Cerebellar cortex (tissue), 1 donor: ENCODE measurements around the gene FHOD1.
A peak's percentile ranks its signal among the peaks of the same experiment; 100 is the strongest.

Experiments used
- DNase-seq: peaks from one replicate; pipeline ENCODE4 v3.0.0-alpha.2; 2015; ENCODE audit warnings: low spot score

FHOD1 gene

GRCh38 chr16:67230809-67231660, 16.2 kb downstream of the FHOD1 start:
- no peak for DNase-seq

- no peak for DNase-seq
Observed at GRCh38 chr16:67229906-67230808, 17.1 kb downstream of the FHOD1 start.

GRCh38 chr16:67228905-67229304, 18.4 kb downstream of the FHOD1 start:
- DNase-seq = no peak

GRCh38 chr16:67228034-67228785, 19.1 kb downstream of the FHOD1 start:
- DNase-seq = no peak

GRCh38 chr16:67227567-67227921, 19.7 kb downstream of the FHOD1 start:
- no peak for DNase-seq

GRCh38 chr16:67226804-67227566, 20.3 kb downstream of the FHOD1 start, which contains the start of gene TMEM208:
Gene TMEM208, plus strand, starts transcription at chr16:67227130. Its CDS starts 89 bp downstream, at chr16:67227219.
- DNase-seq = peak; percentile 99

- DNase-seq = no peak
Observed at GRCh38 chr16:67226295-67226803, 20.9 kb downstream of the FHOD1 start.

GRCh38 chr16:67223992-67224391, 23.3 kb downstream of the FHOD1 start:
- DNase-seq = no peak

- no peak for DNase-seq
Observed at GRCh38 chr16:67216612-67217490, 30.4 kb downstream of the FHOD1 start.

- no peak for DNase-seq
Observed at GRCh38 chr16:67215706-67216105, 31.6 kb downstream of the FHOD1 start.

GRCh38 chr16:67213197-67214019, 33.9 kb downstream of the FHOD1 start:
- DNase-seq = no peak

- no peak for DNase-seq
Observed at GRCh38 chr16:67212766-67213165, 34.5 kb downstream of the FHOD1 start.

- DNase-seq = no peak
Observed at GRCh38 chr16:67211674-67212073, 35.6 kb downstream of the FHOD1 start.

- DNase-seq = no peak
Observed at GRCh38 chr16:67210069-67210937, 37.0 kb downstream of the FHOD1 start.

GRCh38 chr16:67209565-67209964, 37.7 kb downstream of the FHOD1 start:
- no peak for DNase-seq

GRCh38 chr16:67208154-67208896, 39.0 kb downstream of the FHOD1 start:
- DNase-seq = no peak

GRCh38 chr16:67207249-67208091, 39.8 kb downstream of the FHOD1 start:
- DNase-seq = no peak
